WERI-Rb-1 (cell line): ENCODE data around the gene BICRAL.

ENCODE experiments used
- DNase-seq: peaks from one replicate; pipeline ENCODE4 v3.0.0-alpha.2; 2020
- H3K27ac ChIP-seq: fragments of 250-450 bp; sonication (Bioruptor Pico); 2 replicates; pipeline ENCODE4 v1.5.1; 2020; ENCODE audit warnings: mild to moderate bottlenecking, moderate library complexity
- H3K27me3 ChIP-seq: fragments of 250-450 bp; sonication (Bioruptor Pico); 2 replicates; pipeline ENCODE4 v1.5.1; 2021; ENCODE audit warnings: mild to moderate bottlenecking, low read depth, moderate library complexity; ENCODE audit not compliant: insufficient read depth, severe bottlenecking
- H3K36me3 ChIP-seq: fragments of 250-450 bp; sonication (Bioruptor Pico); 2 replicates; pipeline ENCODE4 v1.5.1; 2020; ENCODE audit warnings: mild to moderate bottlenecking, moderate library complexity
- H3K4me3 ChIP-seq: 2 replicates; pipeline ENCODE4 v1.5.1; 2011; ENCODE audit warnings: low read depth, mild to moderate bottlenecking, control low read depth, low read length
- H3K9me3 ChIP-seq: fragments of 250-450 bp; sonication (Bioruptor Pico); 2 replicates; pipeline ENCODE4 v1.5.1; 2021; ENCODE audit warnings: mild to moderate bottlenecking, moderate library complexity; ENCODE audit not compliant: severe bottlenecking
- CTCF ChIP-seq: IDR thresholded peaks from 2 replicates; pipeline ENCODE4 v1.5.1; 2011; ENCODE audit warnings: low read depth, mild to moderate bottlenecking, control low read depth, inconsistent platforms, low read length

Gene BICRAL

GRCh38 chr6:42782689-42783176, 881 bp downstream of the BICRAL start:
- H3K27me3 ChIP-seq = no peaks in the 10 kb centered on the region
- peak; percentile 90 for DNase-seq
- peaks cover 7% of the 10 kb centered on the region for H3K36me3 ChIP-seq
- H3K9me3 ChIP-seq = no peaks in the 10 kb centered on the region
- H3K4me3 ChIP-seq = peak overlapping the region; percentile 97
- no peak for TF ChIP-seq CTCF
- peak overlapping the region; percentile 99 for H3K27ac ChIP-seq

GRCh38 chr6:42783177-42783875, 1.5 kb downstream of the BICRAL start:
- peak overlapping the region; percentile 99 for H3K27ac ChIP-seq
- no peaks in the 10 kb centered on the region for H3K9me3 ChIP-seq
- H3K36me3 ChIP-seq = peaks cover 7% of the 10 kb centered on the region
- peak; percentile 73 for DNase-seq
- H3K27me3 ChIP-seq = no peaks in the 10 kb centered on the region
- peak overlapping the region; percentile 97 for H3K4me3 ChIP-seq
- TF ChIP-seq CTCF = 0 out of 2 replicates have a peak, but pooled peaks have one; percentile 4

GRCh38 chr6:42783876-42784642, 2.2 kb downstream of the BICRAL start:
- no peaks in the 10 kb centered on the region for H3K9me3 ChIP-seq
- H3K27me3 ChIP-seq = no peaks in the 10 kb centered on the region
- peaks cover 7% of the 10 kb centered on the region for H3K36me3 ChIP-seq
- TF ChIP-seq CTCF = no peak
- no peak for DNase-seq
- peak overlapping the region; percentile 99 for H3K27ac ChIP-seq
- H3K4me3 ChIP-seq = peak overlapping the region; percentile 97

GRCh38 chr6:42784717-42785498, 3.1 kb downstream of the BICRAL start:
- Histone ChIP-seq H3K4me3 (peak overlapping the region; percentile 97), H3K9me3 (no peaks in the 10 kb centered on the region), H3K27ac (no peak overlapping the region), H3K27me3 (no peaks in the 10 kb centered on the region), H3K36me3 (peaks cover 7% of the 10 kb centered on the region)
- peak; percentile 51 for DNase-seq
- TF ChIP-seq CTCF = no peak

- DNase-seq = no peak
- H3K27ac ChIP-seq = no peak overlapping the region
- peaks cover 7% of the 10 kb centered on the region for H3K36me3 ChIP-seq
- no peaks in the 10 kb centered on the region for H3K9me3 ChIP-seq
- no peak for TF ChIP-seq CTCF
- H3K27me3 ChIP-seq = no peaks in the 10 kb centered on the region
- H3K4me3 ChIP-seq = no peak overlapping the region
Measured at GRCh38 chr6:42786525-42786985, 4.7 kb downstream of the BICRAL start.
